GM21529 (cell line): ENCODE data around the gene ZFP14.

Experiments
- ATAC-seq: cut with Tn5 transposase; IDR thresholded peaks from one replicate; pipeline ENCODE4 v1.9.1; 2021; ENCODE audit not compliant: unreplicated experiment

ZFP14 gene

GRCh38 chr19:36378625-36379509, at the start of gene ZFP14:
Gene ZFP14 (minus strand): TSS chr19:36379201. CDS start chr19:36367892, 11,309 bp downstream.
- peak; percentile 95 for ATAC-seq

GRCh38 chr19:36423925-36424324, 44.9 kb upstream of the ZFP14 start:
- ATAC-seq = no peak

- ATAC-seq = no peak
These were observed 42.9 kb upstream of the ZFP14 start for GRCh38 chr19:36421749-36422481.

DNA sequence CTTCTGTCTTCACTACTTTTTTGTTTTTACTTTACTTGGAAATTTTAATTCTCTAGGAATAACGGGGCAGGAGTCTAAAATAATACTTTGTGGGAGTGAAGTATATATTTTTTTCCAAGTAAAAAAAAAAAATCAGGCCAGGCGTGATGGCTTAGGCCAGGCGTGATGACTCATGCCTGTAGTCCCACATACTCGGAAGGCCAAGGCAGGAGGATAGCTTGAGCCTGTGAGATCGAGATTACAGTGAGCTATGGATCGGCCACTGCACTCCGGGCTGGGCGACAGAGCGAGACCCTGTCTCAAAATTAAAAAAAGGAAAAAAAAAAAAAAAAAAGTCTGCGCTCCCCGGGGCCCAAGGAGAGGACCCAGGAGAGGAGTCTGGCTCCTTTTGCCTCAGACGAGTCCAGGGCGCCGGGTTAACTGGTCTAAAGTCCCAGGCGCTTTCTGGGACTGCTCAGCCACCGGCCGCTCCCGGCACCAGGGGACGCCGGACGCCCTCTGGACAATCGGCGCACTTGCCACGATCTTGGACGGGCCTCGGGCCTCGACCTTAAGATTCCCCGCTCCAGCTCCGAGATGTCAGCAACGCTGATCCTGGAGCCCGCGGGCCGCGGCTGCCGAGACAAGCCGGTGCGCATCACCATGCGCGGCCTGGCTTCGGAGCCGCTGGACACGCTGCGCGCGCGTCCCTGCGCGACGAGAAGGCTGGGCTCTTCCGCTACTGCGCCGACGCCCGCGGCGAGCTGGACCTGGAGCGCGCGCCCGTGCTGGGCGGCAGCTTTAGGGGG, 42.2 kb upstream of the ZFP14 start:
- no peak for ATAC-seq

- ATAC-seq = peak; percentile 82
These were observed 39.4 kb upstream of the ZFP14 start, which contains the start of gene ZFP82 for GRCh38 chr19:36418287-36419001. Gene ZFP82 (minus strand): TSS chr19:36418644. CDS start chr19:36409789, 8,855 bp downstream.

GRCh38 chr19:36417752-36418286, 38.8 kb upstream of the ZFP14 start:
- ATAC-seq = no peak

- no peak for ATAC-seq
These were observed 30.8 kb upstream of the ZFP14 start for GRCh38 chr19:36409841-36410240.

DNA sequence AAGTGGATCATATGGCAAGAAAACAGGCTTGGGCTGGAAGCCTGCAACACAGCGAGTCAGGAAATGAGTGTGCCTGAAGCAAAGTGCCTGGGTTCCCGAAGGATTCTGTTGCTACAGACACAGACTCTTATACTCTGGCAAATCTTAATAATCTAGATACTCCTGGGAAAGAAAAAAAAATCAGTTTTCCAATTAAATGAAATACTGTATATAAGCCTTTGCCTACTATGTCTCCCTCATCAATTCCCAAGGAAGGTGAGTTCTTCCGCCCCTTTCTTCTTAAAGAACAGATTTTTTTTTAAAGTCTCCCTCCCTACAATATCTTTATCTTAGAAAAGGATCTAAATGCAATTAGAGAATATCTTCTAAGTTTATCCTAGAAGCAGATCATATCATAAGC, 29.1 kb upstream of the ZFP14 start:
- ATAC-seq = no peak

DNA sequence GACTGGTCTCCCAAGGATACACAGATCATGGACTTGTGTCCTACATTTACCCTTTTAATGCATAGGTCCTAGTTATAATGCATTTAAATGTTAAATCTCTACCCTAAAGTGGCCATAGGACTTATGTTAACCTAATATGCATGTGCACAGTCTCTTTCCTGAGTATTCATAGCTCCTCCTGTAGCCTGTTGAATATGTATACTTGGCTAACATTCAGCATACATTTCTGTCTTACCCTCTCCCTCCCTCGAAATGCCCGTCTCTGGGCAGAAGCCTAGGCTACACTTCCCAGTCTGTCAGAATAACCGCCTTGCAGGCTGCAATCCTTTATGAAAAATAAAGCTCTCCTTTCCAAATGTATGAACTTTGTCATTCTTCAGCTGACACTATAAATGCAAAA, 25.5 kb upstream of the ZFP14 start:
- no peak for ATAC-seq

DNA sequence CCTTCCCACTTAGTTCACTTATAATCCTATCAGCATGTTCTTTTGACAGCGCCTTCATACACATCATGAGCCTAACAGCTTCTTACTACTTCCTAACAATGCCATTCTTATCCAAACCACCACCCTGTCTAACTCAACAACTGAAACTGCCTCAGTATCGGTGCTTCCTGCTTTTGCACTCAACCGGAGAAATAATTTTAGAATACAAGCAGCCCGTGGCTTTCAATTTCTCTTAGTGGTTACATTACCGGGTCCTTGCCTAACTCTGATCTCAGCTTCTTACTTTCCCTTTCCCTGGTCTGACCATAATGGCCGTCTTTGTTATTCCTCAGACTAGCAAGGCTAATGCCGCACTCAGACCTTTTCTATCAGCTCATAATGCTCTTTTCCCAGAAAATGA, 22.5 kb upstream of the ZFP14 start:
- ATAC-seq = no peak

DNA sequence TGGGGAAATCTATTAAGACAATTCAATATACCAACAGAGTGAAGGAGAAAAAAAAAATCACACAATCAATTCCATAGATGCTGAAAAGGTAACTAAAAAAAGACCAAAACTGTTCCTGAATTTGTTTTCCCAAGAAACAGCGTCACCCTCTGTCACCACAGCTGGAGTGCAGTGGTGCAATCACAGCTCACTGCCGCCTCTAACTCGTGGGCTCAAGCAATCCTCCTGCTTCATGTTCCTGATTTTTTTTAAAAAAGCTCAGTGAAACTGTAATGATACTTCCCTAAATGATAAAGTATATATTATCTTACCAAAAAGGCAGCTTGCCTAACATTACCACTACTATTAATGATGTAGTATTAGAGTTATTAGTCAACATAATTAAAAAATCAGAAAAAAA, 19.6 kb upstream of the ZFP14 start:
- no peak for ATAC-seq

DNA sequence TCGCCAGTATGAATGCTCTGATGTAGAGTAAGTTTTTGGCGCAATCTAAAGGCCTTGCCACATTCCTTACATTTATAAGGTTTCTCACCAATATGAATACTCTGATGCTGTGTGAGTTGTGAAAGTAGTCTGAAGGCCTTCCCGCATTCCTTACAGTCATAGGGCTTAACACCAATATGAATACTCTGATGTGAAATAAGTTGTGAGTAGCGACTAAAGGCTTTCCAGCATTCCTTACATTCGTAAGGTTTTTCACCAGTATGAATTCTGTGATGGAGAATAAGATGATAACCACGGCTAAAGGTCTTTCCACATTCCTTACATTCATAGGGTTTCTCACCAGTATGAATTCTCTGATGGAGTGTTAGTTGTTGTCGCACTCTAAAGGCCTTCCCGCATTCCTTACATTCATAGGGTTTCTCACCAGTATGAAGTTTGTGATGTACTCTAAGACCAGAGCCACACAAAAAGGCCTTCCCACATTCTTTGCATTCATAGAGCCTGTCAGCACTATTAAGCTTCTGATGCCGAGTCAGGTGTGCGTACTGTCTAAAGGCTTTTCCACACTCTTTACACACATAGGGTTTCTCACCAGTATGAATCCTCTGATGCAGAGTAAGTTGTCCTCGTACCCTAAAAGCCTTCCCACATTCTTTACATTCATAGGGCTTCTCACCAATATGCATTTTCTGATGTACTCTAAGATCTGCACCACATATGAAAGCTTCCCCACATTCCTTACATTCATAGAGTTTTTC, 14.1 kb upstream of the ZFP14 start:
- ATAC-seq = no peak

DNA sequence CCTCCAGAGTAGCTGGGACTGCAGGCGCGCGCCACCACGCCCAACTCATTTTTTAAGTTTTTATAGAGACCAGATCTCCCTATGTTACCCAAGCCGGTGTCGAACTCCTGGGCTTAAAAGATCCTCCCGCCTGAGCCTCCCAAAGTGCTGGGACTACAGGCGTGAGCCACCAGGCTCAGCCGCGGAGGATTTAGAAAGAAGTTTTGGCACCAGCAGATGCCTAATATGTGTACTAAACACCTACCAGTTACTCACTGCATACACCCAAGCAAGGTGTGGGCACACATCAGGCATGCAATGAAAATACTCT, 464 bp upstream of the ZFP14 start:
- no peak for ATAC-seq

- no peak for ATAC-seq
These were observed 1.3 kb downstream of the ZFP14 start for GRCh38 chr19:36377541-36378178.

DNA sequence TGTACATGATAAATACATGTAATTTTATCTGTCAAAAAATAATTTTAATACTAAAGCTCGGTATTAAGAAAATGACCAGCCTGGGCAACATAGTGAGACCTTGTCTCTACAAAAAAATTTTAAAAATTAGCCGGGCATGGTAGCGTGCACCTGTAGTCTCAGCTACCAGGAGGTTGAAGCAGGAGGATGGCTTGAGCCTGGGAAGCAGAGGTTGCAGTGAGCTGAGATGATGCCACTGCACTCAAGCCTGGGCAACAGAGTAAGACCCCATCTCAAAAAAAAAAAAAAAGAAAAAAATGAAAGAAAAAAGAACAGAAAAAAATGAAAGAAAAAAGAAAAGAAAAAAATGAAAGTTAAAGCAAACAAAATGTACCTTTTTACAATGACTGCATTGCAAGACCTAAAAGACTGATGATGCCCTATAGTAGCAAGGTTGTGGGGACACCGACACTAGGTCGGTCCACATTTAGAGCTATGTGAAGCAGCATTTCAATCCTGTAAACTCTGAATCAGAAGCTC, 5.3 kb downstream of the ZFP14 start:
- ATAC-seq = no peak

DNA sequence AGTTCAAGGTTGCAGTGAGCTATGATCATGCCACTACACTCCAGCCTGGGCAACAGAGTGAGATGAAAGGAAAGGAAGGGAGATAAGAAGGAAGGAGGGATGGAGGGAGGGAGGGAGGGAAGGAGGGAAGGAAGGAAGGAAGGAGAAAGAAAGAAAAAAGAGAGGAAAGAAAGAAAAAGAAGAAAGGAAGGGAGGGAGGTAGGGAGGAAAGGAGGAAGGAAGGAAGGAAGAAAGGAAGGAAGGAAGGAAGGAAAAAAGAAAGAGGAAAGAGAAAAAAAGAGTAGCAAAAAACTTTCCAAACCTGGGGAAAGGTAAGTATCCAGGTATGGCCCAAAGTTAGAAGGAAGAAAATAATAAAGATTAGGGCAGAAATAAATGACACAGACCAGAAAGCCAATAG, 7.1 kb downstream of the ZFP14 start:
- no peak for ATAC-seq

DNA sequence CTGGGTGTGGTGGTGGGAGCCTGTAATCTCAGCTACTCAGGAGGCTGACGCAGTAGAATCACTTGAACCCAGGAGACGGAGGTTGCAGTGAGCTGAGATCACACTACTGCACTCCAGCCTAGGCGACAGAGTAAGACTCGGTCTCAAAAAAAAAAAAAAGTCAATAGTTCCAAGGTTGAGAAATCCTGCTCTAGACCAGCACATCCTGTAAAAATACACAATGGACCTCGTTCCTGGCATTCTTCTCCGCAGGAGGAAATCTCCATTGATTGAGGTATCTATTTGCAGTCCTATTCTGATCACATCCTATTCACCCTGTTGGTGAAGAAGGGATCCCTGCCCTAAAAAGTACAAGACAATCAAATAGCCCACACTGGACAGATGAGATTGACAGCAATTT, 15.2 kb downstream of the ZFP14 start:
- no peak for ATAC-seq

DNA sequence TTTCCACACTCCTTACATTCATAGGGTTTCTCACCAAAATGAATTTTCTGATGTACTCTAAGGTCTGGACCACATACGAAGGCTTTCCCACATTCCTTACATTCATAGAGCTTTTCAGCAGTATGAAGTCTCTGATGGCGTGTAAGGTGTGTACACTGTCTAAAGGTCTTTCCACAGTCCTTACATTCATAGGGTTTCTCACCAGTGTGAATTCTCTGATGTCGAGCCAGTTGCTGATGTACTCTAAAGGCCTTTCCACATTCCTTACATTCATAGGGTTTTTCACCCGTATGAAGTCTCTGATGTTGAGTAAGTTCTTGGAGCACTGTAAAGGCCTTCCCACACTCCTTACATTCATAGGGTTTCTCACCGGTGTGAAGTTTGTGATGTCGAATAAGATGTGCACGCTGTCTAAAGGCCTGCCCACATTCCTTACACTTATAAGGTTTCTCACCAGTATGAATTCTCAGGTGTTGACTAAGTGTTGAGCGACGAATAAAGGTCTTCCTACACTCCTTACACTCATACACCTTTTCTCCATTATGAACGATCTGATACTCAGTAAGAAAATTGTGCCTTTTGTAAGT, 38.1 kb downstream of the ZFP14 start:
- ATAC-seq = no peak
